Colonic mucosa (tissue), 4 donors: ENCODE data around the gene GAS7. TPM values are rescaled to one million over a fixed set of nuclear protein-coding genes. Genes with fewer than 3 reads are reported as not detected.

Experiments
- DNase-seq: peaks from one replicate; pipeline ENCODE4 v3.0.0-alpha.2; 2020
- H3K27ac ChIP-seq: fragments of 200-600 bp; one replicate; pipeline ENCODE4 v1.8.0; 2021
- H3K27me3 ChIP-seq: fragments of 200-600 bp; one replicate; pipeline ENCODE4 v1.8.0; 2021
- H3K36me3 ChIP-seq: fragments of 200-600 bp; one replicate; pipeline ENCODE4 v1.8.0; 2021
- H3K4me1 ChIP-seq: fragments of 200-600 bp; one replicate; pipeline ENCODE4 v1.8.0; 2021; ENCODE audit warnings: mild to moderate bottlenecking
- H3K4me3 ChIP-seq: fragments of 200-600 bp; one replicate; pipeline ENCODE4 v1.8.0; 2021
- H3K9ac ChIP-seq, 2 donors: one replicate each; pipeline ENCODE4 v1.7.0; 2013; ENCODE audit warnings: control low read depth in 2 of 2, low read depth in 2 of 2, low read length in 2 of 2
- H3K9me3 ChIP-seq: fragments of 200-600 bp; one replicate; pipeline ENCODE4 v1.8.0; 2021
- intact Hi-C: fragments of 100-400 bp; cut with DNase I; formaldehyde crosslinking; loops from one replicate; pipeline ENCODE4 v1.14.1; 2022
- total RNA-seq, 2 donors: library from RNA; stranded (reverse); fragmentation: NEBNext Ultra II Directional in 1 of 2; extraction: Animal tissue kit (Norgen Biotek cat#: 25700) in 1 of 2; gene quantifications; one replicate each; pipeline ENCODE4 v1.2.1, GENCODE V29; 2021
- TF ChIP-seq, protein P1 (sequence below): fragments of 200-600 bp; IDR thresholded peaks from one replicate; pipeline ENCODE4 v1.8.0; 2022; ENCODE audit warnings: antibody characterized with exemption, mild to moderate bottlenecking
- donor health status: healthy.
- donor health status: DM: no; HTN: no; CAD: no.
- donor health status: DM: no; HTN: no; CAD: no.

Gene GAS7
- total RNA-seq, 2 donors from 2014 or later = 4.7 to 17.0 TPM

DNA sequence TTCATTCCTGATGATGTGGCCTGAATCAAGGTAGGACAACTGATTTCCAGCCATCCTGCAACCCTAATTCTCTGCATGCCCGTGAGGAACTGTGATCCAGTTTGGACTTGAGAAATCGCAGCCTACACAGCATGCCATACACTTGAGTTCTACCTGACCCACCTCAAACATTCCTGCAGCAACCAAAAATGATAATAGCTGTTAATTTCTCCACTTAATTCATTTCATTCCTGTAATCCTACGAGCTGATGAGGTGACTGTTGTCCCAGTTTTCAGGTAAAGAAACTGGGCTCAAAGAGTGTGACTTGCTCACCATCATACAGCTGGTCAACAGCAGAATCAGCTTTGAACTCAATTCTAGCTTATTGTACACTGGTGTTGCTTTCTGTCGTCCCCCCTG is 2.2 kb upstream of the GAS7 start:
- H3K27me3 ChIP-seq = peaks cover 18% of the 10 kb centered on the region
- intact Hi-C loops = no loop called here
- no peaks in the 10 kb centered on the region for H3K36me3 ChIP-seq
- TF ChIP-seq, protein P1, sequence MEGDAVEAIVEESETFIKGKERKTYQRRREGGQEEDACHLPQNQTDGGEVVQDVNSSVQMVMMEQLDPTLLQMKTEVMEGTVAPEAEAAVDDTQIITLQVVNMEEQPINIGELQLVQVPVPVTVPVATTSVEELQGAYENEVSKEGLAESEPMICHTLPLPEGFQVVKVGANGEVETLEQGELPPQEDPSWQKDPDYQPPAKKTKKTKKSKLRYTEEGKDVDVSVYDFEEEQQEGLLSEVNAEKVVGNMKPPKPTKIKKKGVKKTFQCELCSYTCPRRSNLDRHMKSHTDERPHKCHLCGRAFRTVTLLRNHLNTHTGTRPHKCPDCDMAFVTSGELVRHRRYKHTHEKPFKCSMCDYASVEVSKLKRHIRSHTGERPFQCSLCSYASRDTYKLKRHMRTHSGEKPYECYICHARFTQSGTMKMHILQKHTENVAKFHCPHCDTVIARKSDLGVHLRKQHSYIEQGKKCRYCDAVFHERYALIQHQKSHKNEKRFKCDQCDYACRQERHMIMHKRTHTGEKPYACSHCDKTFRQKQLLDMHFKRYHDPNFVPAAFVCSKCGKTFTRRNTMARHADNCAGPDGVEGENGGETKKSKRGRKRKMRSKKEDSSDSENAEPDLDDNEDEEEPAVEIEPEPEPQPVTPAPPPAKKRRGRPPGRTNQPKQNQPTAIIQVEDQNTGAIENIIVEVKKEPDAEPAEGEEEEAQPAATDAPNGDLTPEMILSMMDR = no peak
- no peak overlapping the region for H3K4me3 ChIP-seq
- H3K27ac ChIP-seq = no peak overlapping the region
- no peaks in the 10 kb centered on the region for H3K9me3 ChIP-seq
- no peak overlapping the region for H3K9ac ChIP-seq
- DNase-seq = no peak
- H3K4me1 ChIP-seq = no peaks in the 10 kb centered on the region

- TF ChIP-seq, protein P1 = no peak
- no peak overlapping the region for H3K27ac ChIP-seq
- no peaks in the 10 kb centered on the region for H3K4me1 ChIP-seq
- intact Hi-C loops = no loop called here
- H3K9ac ChIP-seq = no peak overlapping the region
- H3K27me3 ChIP-seq = peaks cover 18% of the 10 kb centered on the region
- H3K4me3 ChIP-seq = no peak overlapping the region
- no peaks in the 10 kb centered on the region for H3K36me3 ChIP-seq
- no peak for DNase-seq
- H3K9me3 ChIP-seq = no peaks in the 10 kb centered on the region
These were observed 1.6 kb upstream of the GAS7 start for GRCh38 chr17:10200016-10200415.

GRCh38 chr17:10197721-10198508 is 491 bp downstream of the GAS7 start:
- TF ChIP-seq, protein P1 = no peak
- Histone ChIP-seq H3K9ac (peak overlapping the region; percentile 12 to 54), H3K4me3 (peak overlapping the region; percentile 52), H3K4me1 (no peaks in the 10 kb centered on the region), H3K27ac (no peak overlapping the region), H3K36me3 (no peaks in the 10 kb centered on the region), H3K27me3 (peaks cover 18% of the 10 kb centered on the region), H3K9me3 (no peaks in the 10 kb centered on the region)
- DNase-seq = no peak
- intact Hi-C loops = no loop called here

- peaks cover 18% of the 10 kb centered on the region for H3K27me3 ChIP-seq
- no peak overlapping the region for H3K27ac ChIP-seq
- H3K9ac ChIP-seq = peak overlapping the region; percentile 23 to 54
- DNase-seq = no peak
- H3K9me3 ChIP-seq = no peaks in the 10 kb centered on the region
- H3K4me3 ChIP-seq = peak overlapping the region; percentile 52
- intact Hi-C loops = no loop called here
- H3K36me3 ChIP-seq = no peaks in the 10 kb centered on the region
- no peaks in the 10 kb centered on the region for H3K4me1 ChIP-seq
- TF ChIP-seq, protein P1 = no peak
These were observed 1.1 kb downstream of the GAS7 start for GRCh38 chr17:10197362-10197720.

DNA sequence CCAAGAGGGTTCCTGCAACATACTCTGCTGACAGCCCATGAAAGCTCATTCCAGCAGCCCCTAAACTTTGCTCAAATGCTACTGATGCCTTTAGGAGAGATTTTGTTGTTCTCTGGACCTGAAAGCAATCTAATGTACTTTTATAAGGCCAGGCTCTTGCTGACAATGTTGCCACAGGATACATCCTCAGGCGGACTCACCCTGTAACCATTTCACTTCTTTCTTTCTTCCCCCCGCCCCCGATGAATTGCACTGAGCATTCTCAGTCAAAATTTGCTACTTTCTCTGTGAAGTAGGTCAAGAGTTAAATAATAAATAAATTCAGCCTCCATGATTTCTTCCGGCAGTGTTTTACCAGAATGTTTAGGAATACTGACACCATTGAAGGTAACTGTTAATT is 1.5 kb downstream of the GAS7 start:
- Histone ChIP-seq H3K27ac (no peak overlapping the region), H3K27me3 (peaks cover 18% of the 10 kb centered on the region), H3K9ac (peak overlapping the region; percentile 23 to 54), H3K4me1 (no peaks in the 10 kb centered on the region), H3K9me3 (no peaks in the 10 kb centered on the region), H3K36me3 (no peaks in the 10 kb centered on the region), H3K4me3 (peak overlapping the region; percentile 52)
- TF ChIP-seq, protein P1 = no peak
- DNase-seq = no peak
- intact Hi-C loops = no loop called here
